Measurements from ENCODE around the gene MICOS13.
A peak's percentile ranks its signal among the peaks of the same experiment; 100 is the strongest.
"Not testable (repeated sequence)": the region's sequence is repeated elsewhere in the genome, so short reads cannot be mapped to it uniquely, and the experiment has no call there.

The MICOS13 gene

GRCh38 chr19:5690125-5690954, 10.0 kb upstream of the MICOS13 start, which contains the start of gene RPL36:
Gene RPL36 (plus strand): TSS chr19:5690295. CDS start chr19:5690508, 213 bp downstream.
- peak within 1 kb of the TSS; percentile 91 for H3K4me3 ChIP-seq (ENCODE audit: low read length, poor library complexity, severe bottlenecking)
- H2AFZ ChIP-seq (ENCODE audit: low read length): peak within 1 kb of the TSS; percentile 92
- H4K20me1 ChIP-seq (ENCODE audit: insufficient read depth, low read length, poor library complexity, severe bottlenecking): peaks cover 52% of the 10 kb centered on the region
- no peaks in the 10 kb centered on the region for H3K9me2 ChIP-seq (replicated peaks; ENCODE audit: low read depth, low read length)
- H3K4me2 ChIP-seq (ENCODE audit: low read depth, low read length, poor library complexity, severe bottlenecking): peak within 1 kb of the TSS; percentile 98
- H3K9ac ChIP-seq (ENCODE audit: low read depth, low read length, poor library complexity, severe bottlenecking): peak within 1 kb of the TSS; percentile 99
- peaks cover 43% of the 10 kb centered on the region; the same call in 1 of the 2 replicates for H3K36me3 ChIP-seq (ENCODE audit: insufficient read depth, low read length)
- peaks cover 9% of the 10 kb centered on the region for H3K27me3 ChIP-seq (ENCODE audit: insufficient read depth, low read length, poor library complexity, severe bottlenecking)
- TF ChIP-seq CTCF (conservative IDR thresholded peaks at IDR 0.05; ENCODE audit: low read length): peak; percentile 81
- TF ChIP-seq EZH2phosphoT487 (IDR thresholded peaks at IDR 0.05; ENCODE audit: borderline replicate concordance): no peak
- no peaks in the 10 kb centered on the region for H3K9me3 ChIP-seq (ENCODE audit: insufficient read depth, low read depth, low read length)
- peaks cover 15% of the 10 kb centered on the region for H3K4me1 ChIP-seq (ENCODE audit: insufficient read depth, low read length, poor library complexity, severe bottlenecking)
- peaks cover 53% of the 10 kb centered on the region for H3K79me2 ChIP-seq (ENCODE audit: insufficient read depth, low read length)
- H3F3A ChIP-seq (ENCODE audit: low read depth): no peaks in the 10 kb centered on the region

GRCh38 chr19:5688262-5688881, 8.1 kb upstream of the MICOS13 start:
- Histone ChIP-seq H3K4me1 (ENCODE audit: insufficient read depth, low read length, poor library complexity, severe bottlenecking) (peaks cover 15% of the 10 kb centered on the region), H3K36me3 (ENCODE audit: insufficient read depth, low read length) (peaks cover 23% of the 10 kb centered on the region; the same call in 1 of the 2 replicates), H4K20me1 (ENCODE audit: insufficient read depth, low read length, poor library complexity, severe bottlenecking) (peaks cover 33% of the 10 kb centered on the region), H3K79me2 (ENCODE audit: insufficient read depth, low read length) (peaks cover 33% of the 10 kb centered on the region)
- H3K9me3 ChIP-seq (ENCODE audit: insufficient read depth, low read depth, low read length); H3K4me2 ChIP-seq (ENCODE audit: low read depth, low read length, poor library complexity, severe bottlenecking); H3K9ac ChIP-seq (ENCODE audit: low read depth, low read length, poor library complexity, severe bottlenecking); H3F3A ChIP-seq (ENCODE audit: low read depth); H3K27me3 ChIP-seq (ENCODE audit: insufficient read depth, low read length, poor library complexity, severe bottlenecking); H2AFZ ChIP-seq (ENCODE audit: low read length); H3K9me2 ChIP-seq (replicated peaks; ENCODE audit: low read depth, low read length); H3K4me3 ChIP-seq (ENCODE audit: low read length, poor library complexity, severe bottlenecking): not testable (repeated sequence)

GRCh38 chr19:5687360-5688198, 7.3 kb upstream of the MICOS13 start:
- H3K4me2 ChIP-seq (ENCODE audit: low read depth, low read length, poor library complexity, severe bottlenecking): no peak overlapping the region
- peaks cover 9% of the 10 kb centered on the region for H3K27me3 ChIP-seq (ENCODE audit: insufficient read depth, low read length, poor library complexity, severe bottlenecking)
- H4K20me1 ChIP-seq (ENCODE audit: insufficient read depth, low read length, poor library complexity, severe bottlenecking): peaks cover 25% of the 10 kb centered on the region
- peaks cover 25% of the 10 kb centered on the region for H3K79me2 ChIP-seq (ENCODE audit: insufficient read depth, low read length)
- H3K9me2 ChIP-seq (replicated peaks; ENCODE audit: low read depth, low read length): no peaks in the 10 kb centered on the region
- H2AFZ ChIP-seq (ENCODE audit: low read length): no peak overlapping the region
- TF ChIP-seq EZH2phosphoT487 (IDR thresholded peaks at IDR 0.05; ENCODE audit: borderline replicate concordance): no peak
- no peak for TF ChIP-seq CTCF (conservative IDR thresholded peaks at IDR 0.05; ENCODE audit: low read length)
- peaks cover 14% of the 10 kb centered on the region for H3K4me1 ChIP-seq (ENCODE audit: insufficient read depth, low read length, poor library complexity, severe bottlenecking)
- no peaks in the 10 kb centered on the region for H3F3A ChIP-seq (ENCODE audit: low read depth)
- H3K9me3 ChIP-seq (ENCODE audit: insufficient read depth, low read depth, low read length): no peaks in the 10 kb centered on the region
- H3K36me3 ChIP-seq (ENCODE audit: insufficient read depth, low read length): peaks cover 15% of the 10 kb centered on the region; the same call in 1 of the 2 replicates
- no peak overlapping the region for H3K4me3 ChIP-seq (ENCODE audit: low read length, poor library complexity, severe bottlenecking)
- H3K9ac ChIP-seq (ENCODE audit: low read depth, low read length, poor library complexity, severe bottlenecking): no peak overlapping the region
